Measurements from ENCODE around the gene AGBL4. TPM values are rescaled to one million over a fixed set of nuclear protein-coding genes. Genes with fewer than 3 reads are reported as not detected.
"Not testable (repeated sequence)": the region's sequence is repeated elsewhere in the genome, so short reads cannot be mapped to it uniquely, and the experiment has no call there.

AGBL4 gene
- total RNA-seq, 1 donor from 2014 or later = 2.1 TPM

DNA sequence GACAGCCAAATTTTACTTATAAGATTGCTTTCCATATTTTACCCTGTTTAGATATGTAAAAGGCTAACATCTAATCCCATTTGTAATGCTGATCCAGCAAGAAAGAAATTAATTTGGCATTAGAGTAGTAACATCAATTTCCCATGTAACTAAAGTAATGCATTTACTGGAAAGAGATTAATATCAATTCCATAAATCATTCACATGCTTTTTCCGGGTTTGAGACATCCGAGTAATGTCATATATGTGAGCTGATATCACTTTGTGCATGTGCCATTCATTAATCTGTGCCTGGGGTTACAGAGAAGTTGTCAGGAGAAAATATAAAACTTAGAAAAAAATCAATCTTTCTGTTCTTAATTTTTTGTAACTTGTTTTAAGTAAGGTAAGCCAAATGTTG, 206.1 kb downstream of the AGBL4 start:
- Histone ChIP-seq H3K27ac (no peak overlapping the region), H3K36me3 (no peaks in the 10 kb centered on the region), H3K4me1 (no peaks in the 10 kb centered on the region), H3K4me3 (no peak overlapping the region), H3K27me3 (ENCODE audit: low read depth) (no peaks in the 10 kb centered on the region), H3K9me3 (no peaks in the 10 kb centered on the region)
- intact Hi-C loops (cut with DNase I) = no loop called here
- ATAC-seq (no peak), DNase-seq (no peak)
- TF ChIP-seq, protein P1, sequence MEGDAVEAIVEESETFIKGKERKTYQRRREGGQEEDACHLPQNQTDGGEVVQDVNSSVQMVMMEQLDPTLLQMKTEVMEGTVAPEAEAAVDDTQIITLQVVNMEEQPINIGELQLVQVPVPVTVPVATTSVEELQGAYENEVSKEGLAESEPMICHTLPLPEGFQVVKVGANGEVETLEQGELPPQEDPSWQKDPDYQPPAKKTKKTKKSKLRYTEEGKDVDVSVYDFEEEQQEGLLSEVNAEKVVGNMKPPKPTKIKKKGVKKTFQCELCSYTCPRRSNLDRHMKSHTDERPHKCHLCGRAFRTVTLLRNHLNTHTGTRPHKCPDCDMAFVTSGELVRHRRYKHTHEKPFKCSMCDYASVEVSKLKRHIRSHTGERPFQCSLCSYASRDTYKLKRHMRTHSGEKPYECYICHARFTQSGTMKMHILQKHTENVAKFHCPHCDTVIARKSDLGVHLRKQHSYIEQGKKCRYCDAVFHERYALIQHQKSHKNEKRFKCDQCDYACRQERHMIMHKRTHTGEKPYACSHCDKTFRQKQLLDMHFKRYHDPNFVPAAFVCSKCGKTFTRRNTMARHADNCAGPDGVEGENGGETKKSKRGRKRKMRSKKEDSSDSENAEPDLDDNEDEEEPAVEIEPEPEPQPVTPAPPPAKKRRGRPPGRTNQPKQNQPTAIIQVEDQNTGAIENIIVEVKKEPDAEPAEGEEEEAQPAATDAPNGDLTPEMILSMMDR (IDR thresholded peaks at IDR 0.05) = no peak

DNA sequence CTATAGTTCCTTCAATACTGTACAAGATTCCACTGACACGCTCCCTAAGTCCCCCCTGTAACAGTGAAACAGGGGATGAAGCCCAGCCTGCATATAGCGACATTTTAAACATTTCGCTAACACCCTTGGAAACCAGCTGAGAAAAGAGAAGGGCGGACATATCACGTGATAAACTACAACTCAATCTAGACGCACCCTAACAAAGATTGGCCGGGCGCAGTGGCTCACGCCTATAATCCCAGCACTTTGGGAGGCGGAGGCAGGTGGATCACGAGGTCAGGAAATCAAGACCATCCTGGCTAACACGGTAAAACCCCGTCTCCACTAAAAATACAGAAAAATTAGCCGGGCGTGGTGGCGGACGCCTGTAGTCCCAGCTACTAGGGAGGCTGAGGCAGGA, 236.7 kb downstream of the AGBL4 start:
- H3K36me3 ChIP-seq; intact Hi-C loops (cut with DNase I); ATAC-seq; H3K27me3 ChIP-seq (ENCODE audit: low read depth); H3K9me3 ChIP-seq; H3K4me1 ChIP-seq; H3K27ac ChIP-seq; H3K4me3 ChIP-seq; DNase-seq: not testable (repeated sequence)

DNA sequence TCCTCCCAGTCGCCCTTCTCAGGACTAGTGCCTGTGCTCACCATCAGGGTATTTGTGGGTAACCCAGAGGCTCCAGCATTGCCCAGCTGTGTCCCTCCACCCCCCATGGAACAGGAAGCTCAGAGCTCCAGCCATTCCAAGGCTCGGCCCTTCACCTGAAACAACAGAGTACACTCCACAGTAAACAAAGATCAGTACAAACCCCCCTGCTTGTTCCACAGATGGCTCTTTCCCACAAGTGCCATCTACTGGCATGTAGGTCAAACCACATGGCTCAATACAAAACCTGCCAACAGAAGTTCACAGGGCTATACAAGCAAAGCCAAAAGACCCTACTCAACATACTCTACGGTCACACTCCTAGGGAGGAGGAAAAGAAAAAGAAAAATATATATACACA, 258.7 kb downstream of the AGBL4 start:
- no peak overlapping the region for H3K4me3 ChIP-seq
- no peak for DNase-seq
- TF ChIP-seq, protein P1 (IDR thresholded peaks at IDR 0.05) = no peak
- H3K27ac ChIP-seq = no peak overlapping the region
- ATAC-seq = peak in 1 of 2 donors; percentile 35
- no peaks in the 10 kb centered on the region for H3K4me1 ChIP-seq
- no peaks in the 10 kb centered on the region for H3K27me3 ChIP-seq (ENCODE audit: low read depth)
- no peaks in the 10 kb centered on the region for H3K9me3 ChIP-seq
- intact Hi-C loops (cut with DNase I) = no loop called here
- no peaks in the 10 kb centered on the region for H3K36me3 ChIP-seq

DNA sequence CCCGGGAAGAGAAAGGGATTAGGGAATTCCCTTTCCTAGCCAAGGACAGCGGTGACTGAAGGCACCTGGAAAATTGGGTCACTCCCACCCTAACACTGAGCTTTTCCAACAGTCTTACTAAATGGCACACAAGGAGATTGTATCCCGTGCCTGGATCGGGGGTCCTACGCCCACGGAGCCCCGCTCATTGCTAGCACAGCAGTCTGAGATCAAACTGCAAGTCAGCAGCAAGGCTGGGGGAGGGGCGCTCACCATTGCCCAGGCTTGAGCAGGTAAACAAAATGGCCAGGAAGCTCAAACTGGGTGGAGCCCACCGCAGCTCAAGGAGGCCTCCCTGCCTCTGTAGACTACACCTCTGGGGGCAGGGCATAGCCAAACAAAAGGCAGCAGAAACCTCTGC, 285.6 kb downstream of the AGBL4 start:
- H3K27me3 ChIP-seq (ENCODE audit: low read depth); H3K9me3 ChIP-seq; H3K4me3 ChIP-seq; H3K4me1 ChIP-seq; H3K27ac ChIP-seq; intact Hi-C loops (cut with DNase I); H3K36me3 ChIP-seq; ATAC-seq: not testable (repeated sequence)
- DNase-seq = peak; percentile 42

DNA sequence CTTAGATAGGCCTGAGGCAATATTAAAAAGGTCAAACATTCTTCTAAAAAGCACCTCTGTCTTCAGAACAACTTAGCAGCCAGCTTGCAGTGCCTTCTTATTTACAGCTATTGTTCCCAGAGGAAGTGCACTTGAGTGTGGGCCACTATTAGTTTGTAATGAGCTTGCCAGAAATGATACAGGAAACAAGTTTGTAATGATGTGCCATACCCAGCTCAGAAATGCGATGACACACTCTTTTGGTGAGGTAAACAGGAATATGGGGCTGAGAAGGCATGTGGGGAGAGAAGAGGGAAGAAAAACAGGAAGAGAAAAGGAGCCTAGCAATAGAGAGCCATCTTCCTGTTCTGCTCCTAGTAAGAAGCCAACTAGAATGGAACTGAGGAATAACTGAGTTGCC, 295.4 kb downstream of the AGBL4 start:
- intact Hi-C loops (cut with DNase I) = no loop called here
- Histone ChIP-seq H3K9me3 (no peaks in the 10 kb centered on the region), H3K4me3 (no peak overlapping the region), H3K36me3 (no peaks in the 10 kb centered on the region), H3K4me1 (no peaks in the 10 kb centered on the region), H3K27me3 (ENCODE audit: low read depth) (no peaks in the 10 kb centered on the region), H3K27ac (no peak overlapping the region)
- DNase-seq (no peak), ATAC-seq (no peak)
- TF ChIP-seq, protein P1 (IDR thresholded peaks at IDR 0.05) = no peak

DNA sequence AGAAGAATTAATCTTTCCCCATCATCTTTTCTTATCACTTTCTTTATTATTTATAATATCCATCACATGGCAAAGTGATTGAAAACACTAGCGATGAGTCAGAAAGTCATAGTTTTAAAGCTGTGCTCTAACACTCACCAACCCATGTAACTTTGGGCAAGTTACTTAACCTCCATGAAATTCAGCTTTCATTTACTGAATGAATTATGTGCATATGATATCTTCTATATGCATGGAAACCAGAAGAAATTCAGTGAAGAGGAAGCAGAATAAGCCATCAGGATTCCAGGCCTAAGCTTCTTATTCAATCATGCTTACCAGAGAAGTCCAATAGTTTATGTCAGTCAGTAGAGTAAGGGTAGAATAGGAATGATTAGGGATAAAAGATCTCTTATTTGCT, 300.1 kb downstream of the AGBL4 start:
- Histone ChIP-seq H3K27me3 (ENCODE audit: low read depth) (no peaks in the 10 kb centered on the region), H3K4me1 (no peaks in the 10 kb centered on the region), H3K36me3 (no peaks in the 10 kb centered on the region), H3K9me3 (no peaks in the 10 kb centered on the region), H3K27ac (no peak overlapping the region), H3K4me3 (no peak overlapping the region)
- ATAC-seq (no peak), DNase-seq (no peak)
- TF ChIP-seq, protein P1 (IDR thresholded peaks at IDR 0.05) = no peak
- intact Hi-C loops (cut with DNase I) = no loop called here

DNA sequence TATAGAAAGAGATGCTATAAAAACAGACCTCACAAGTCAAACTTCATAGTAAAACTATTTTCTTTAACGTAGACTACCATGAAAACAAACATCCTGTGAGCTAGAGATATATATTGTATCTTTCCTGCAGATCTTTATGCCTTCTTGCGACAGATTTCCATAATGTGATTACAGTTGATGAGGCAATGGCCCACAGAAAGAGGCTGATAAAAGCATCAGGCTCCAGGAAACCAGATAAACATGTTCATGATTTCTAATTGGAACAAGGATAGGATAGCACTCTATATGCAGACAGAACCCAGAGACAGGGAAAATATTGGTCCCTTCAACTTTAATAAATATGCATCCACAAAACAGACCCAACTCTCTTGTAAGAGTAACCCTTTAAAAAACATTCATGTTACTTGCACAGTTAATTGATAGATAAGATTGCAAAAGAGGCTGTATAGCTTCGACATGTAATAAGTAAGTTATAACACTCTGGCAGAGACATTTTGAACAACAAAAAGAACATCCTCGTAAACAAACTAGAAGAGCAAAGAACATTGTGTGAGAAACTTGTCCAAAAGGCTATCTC, 329.4 kb downstream of the AGBL4 start:
- H3K4me3 ChIP-seq = no peak overlapping the region
- no peak for DNase-seq
- no peaks in the 10 kb centered on the region for H3K4me1 ChIP-seq
- no peaks in the 10 kb centered on the region for H3K27me3 ChIP-seq (ENCODE audit: low read depth)
- peaks cover 5% of the 10 kb centered on the region for H3K9me3 ChIP-seq
- intact Hi-C loops (cut with DNase I) = no loop called here
- TF ChIP-seq, protein P1 (IDR thresholded peaks at IDR 0.05) = no peak
- H3K27ac ChIP-seq = no peak overlapping the region
- no peak for ATAC-seq
- no peaks in the 10 kb centered on the region for H3K36me3 ChIP-seq
